MCF 10A (cell line): Measurements from ENCODE around the gene SCN1A. TPM values are rescaled to one million over a fixed set of nuclear protein-coding genes. Genes with fewer than 3 reads are reported as not detected.
A peak's percentile ranks its signal among the peaks of the same experiment; 100 is the strongest.
"Not testable (repeated sequence)": the region's sequence is repeated elsewhere in the genome, so short reads cannot be mapped to it uniquely, and the experiment has no call there.

ENCODE experiments used
- BruUV-seq: library from RNA; stranded (reverse); fragments of 400-500 nt; replicated peaks from 2 replicates; lab custom pipeline; 2021; lab: Mats Ljungman, UMichigan
- CTCF ChIA-PET: fragments of 300-600 bp; sonication (Branson Sonifier 250); formaldehyde crosslinking; extraction: SDS; loops from one replicate; lab custom pipeline; 2021; ENCODE audit warnings: antibody characterized with exemption, inconsistent platforms; lab: Yijun Ruan, JAX
- POLR2A ChIA-PET: fragments of 300-600, 350-650 bp; sonication (Branson Sonifier 250); formaldehyde crosslinking; extraction: SDS; loops from one replicate; lab custom pipeline; 2020; ENCODE audit warnings: antibody characterized with exemption, inconsistent platforms; lab: Yijun Ruan, JAX
- DNase-seq: peaks from one replicate; pipeline ENCODE4 v3.0.0-alpha.2; 2018; ENCODE audit not compliant: unreplicated experiment
- H3K27ac Mint-ChIP-seq: one replicate; pipeline ENCODE4 v1.8.0; 2022; ENCODE audit warnings: mild to moderate bottlenecking, low read depth, mixed read lengths; ENCODE audit not compliant: unreplicated experiment
- H3K27me3 Mint-ChIP-seq: one replicate; pipeline ENCODE4 v1.8.0; 2022; ENCODE audit warnings: mixed read lengths; ENCODE audit not compliant: insufficient read depth, unreplicated experiment
- H3K36me3 Mint-ChIP-seq: one replicate; pipeline ENCODE4 v1.8.0; 2022; ENCODE audit warnings: mild to moderate bottlenecking, moderate library complexity, mixed read lengths; ENCODE audit not compliant: insufficient read depth, unreplicated experiment
- H3K4me1 Mint-ChIP-seq: one replicate; pipeline ENCODE4 v1.8.0; 2022; ENCODE audit warnings: mixed read lengths; ENCODE audit not compliant: insufficient read depth, unreplicated experiment
- H3K4me3 Mint-ChIP-seq: one replicate; pipeline ENCODE4 v1.8.0; 2022; ENCODE audit warnings: mild to moderate bottlenecking, moderate library complexity, mixed read lengths; ENCODE audit not compliant: unreplicated experiment
- H3K9me3 Mint-ChIP-seq: one replicate; pipeline ENCODE4 v1.8.0; 2022; ENCODE audit warnings: mixed read lengths; ENCODE audit not compliant: unreplicated experiment
- CTCF ChIP-seq: fragments of 200-600 bp; IDR thresholded peaks from one replicate; pipeline ENCODE4 v1.8.0; 2022; ENCODE audit warnings: antibody characterized with exemption, mild to moderate bottlenecking; ENCODE audit not compliant: unreplicated experiment
- intact Hi-C: fragments of 100-400 bp; cut with micrococcal nuclease; formaldehyde crosslinking; loops from 2 replicates; pipeline ENCODE4 v1.14.1; 2022
- total RNA-seq: library from RNA; stranded (reverse); gene quantifications from 2 replicates; pipeline ENCODE4 v1.2.3, GENCODE V29; 2022

Gene SCN1A
- total RNA-seq, 1 experiment from 2014 or later: not detected

- H3K27me3 Mint-ChIP-seq: no peaks in the 10 kb centered on the region
- POLR2A ChIA-PET: no interaction called here
- H3K4me3 Mint-ChIP-seq: no peak overlapping the region
- no TSS peak for BruUV-seq
- TF ChIP-seq CTCF: no peak
- H3K36me3 Mint-ChIP-seq: peaks cover 6% of the 10 kb centered on the region
- H3K27ac Mint-ChIP-seq: no peak overlapping the region
- intact Hi-C loops: no loop called here
- CTCF ChIA-PET: interaction anchor here (1.2 kb wide), 1 partner anchor 50 kb away, joined by 3 read pairs; no protein-coding TSS in a partner anchor
- H3K9me3 Mint-ChIP-seq: no peaks in the 10 kb centered on the region
- DNase-seq: peak; percentile 31
- H3K4me1 Mint-ChIP-seq: no peaks in the 10 kb centered on the region
These were observed 21.3 kb downstream of the SCN1A start for GRCh38 chr2:166106431-166107015.

GRCh38 chr2:166104773-166105172 is 23.0 kb downstream of the SCN1A start:
- no peak overlapping the region for H3K27ac Mint-ChIP-seq
- no TSS peak for BruUV-seq
- no peak for TF ChIP-seq CTCF

GRCh38 chr2:166104084-166104483 is 23.7 kb downstream of the SCN1A start:
- CTCF ChIA-PET: interaction anchor here (1.0 to 2.2 kb wide), 4 partner anchors 19 to 47 kb away, joined by 3 to 8 read pairs (median 4); partner anchors contain the start of gene SCN1A
- Mint-ChIP-seq H3K27me3 (no peaks in the 10 kb centered on the region), H3K9me3 (no peaks in the 10 kb centered on the region), H3K4me3 (no peak overlapping the region), H3K27ac (no peak overlapping the region), H3K4me1 (no peaks in the 10 kb centered on the region), H3K36me3 (no peaks in the 10 kb centered on the region)
- no peak for DNase-seq
- intact Hi-C loops: no loop called here
- TF ChIP-seq CTCF: no peak
- no TSS peak for BruUV-seq
- POLR2A ChIA-PET: no interaction called here

More at GRCh38 chr2:166104773-166105172, 23.0 kb downstream of the SCN1A start:
- POLR2A ChIA-PET: no interaction called here
- Mint-ChIP-seq H3K4me1 (no peaks in the 10 kb centered on the region), H3K4me3 (no peak overlapping the region), H3K9me3 (no peaks in the 10 kb centered on the region), H3K27me3 (no peaks in the 10 kb centered on the region), H3K36me3 (no peaks in the 10 kb centered on the region)
- no peak for DNase-seq
- intact Hi-C loops: no loop called here
- CTCF ChIA-PET: interaction anchor here (1.2 to 2.2 kb wide), 2 partner anchors 24 to 38 kb away, joined by 3 to 8 read pairs; partner anchors contain the start of gene SCN1A

GRCh38 chr2:166103277-166103676 is 24.5 kb downstream of the SCN1A start:
- intact Hi-C loops, DNase-seq, H3K4me1 Mint-ChIP-seq, H3K27me3 Mint-ChIP-seq, H3K9me3 Mint-ChIP-seq, POLR2A ChIA-PET, BruUV-seq, H3K27ac Mint-ChIP-seq, H3K4me3 Mint-ChIP-seq, H3K36me3 Mint-ChIP-seq: not testable (repeated sequence)
- CTCF ChIA-PET: interaction anchor here (0.7 to 2.2 kb wide), 6 partner anchors 19 to 714 kb away, joined by 3 to 8 read pairs (median 4); partner anchors contain the start of gene SCN1A
